H1 (cell line): ENCODE results near the gene MYOCD. TPM values are rescaled to one million over a fixed set of nuclear protein-coding genes. Genes with fewer than 3 reads are reported as not detected.

Experiments
- CTCF ChIA-PET: fragments of 300-600 bp; sonication (Branson Sonifier 250); formaldehyde crosslinking; loops from one replicate; lab custom pipeline; 2021; ENCODE audit not compliant: partially characterized antibody; lab: Charles Lee
- POLR2A ChIA-PET: fragments of 300-600 bp; sonication (Branson Sonifier 250); formaldehyde crosslinking; loops from one replicate; lab custom pipeline; 2021; ENCODE audit warnings: inconsistent platforms; ENCODE audit not compliant: partially characterized antibody; lab: Charles Lee
- DNase-seq, 2 experiments: peaks; one replicate each; pipeline versions ENCODE4 v3.0.0 to v3.0.0-alpha.2; 2010 to 2022; ENCODE audit warnings: low spot score in 2 of 2, low read depth in 1 of 2, mixed read lengths in 1 of 2
- FAIRE-seq: peaks from 2 replicates; lab custom pipeline; 2011; peaks lifted over from hg19 to GRCh38; lab: Jason Lieb, UNC
- H2AFZ ChIP-seq: 2 replicates; pipeline ENCODE4 v1.8.1; 2012; ENCODE audit warnings: low read length, inconsistent platforms
- H2AK5ac ChIP-seq: 2 replicates; pipeline ENCODE4 v1.6.1; 2013; ENCODE audit warnings: low read depth, low read length
- H2BK120ac ChIP-seq: replicated peaks from 2 replicates; pipeline ENCODE3; 2013; ENCODE audit warnings: low read depth, low read length, inconsistent platforms
- H2BK12ac ChIP-seq: 2 replicates; pipeline ENCODE4 v1.6.1; 2013; ENCODE audit warnings: low read depth, low read length
- H2BK15ac ChIP-seq: 2 replicates; pipeline ENCODE4 v1.6.1; 2013; ENCODE audit warnings: low read length
- H2BK20ac ChIP-seq: 2 replicates; pipeline ENCODE4 v1.6.1; 2013; ENCODE audit warnings: low read length
- H2BK5ac ChIP-seq: 2 replicates; pipeline ENCODE4 v1.6.1; 2013; ENCODE audit warnings: low read depth, low read length
- H3K14ac ChIP-seq: 2 replicates; pipeline ENCODE4 v1.6.1; 2013; ENCODE audit warnings: inconsistent platforms; ENCODE audit not compliant: insufficient read length
- H3K18ac ChIP-seq: 2 replicates; pipeline ENCODE4 v1.6.1; 2013; ENCODE audit warnings: low read length; ENCODE audit errors: extremely low read depth
- H3K23ac ChIP-seq: 2 replicates; pipeline ENCODE4 v1.6.1; 2013; ENCODE audit warnings: inconsistent platforms; ENCODE audit not compliant: insufficient read length
- H3K23me2 ChIP-seq: 2 replicates; pipeline ENCODE4 v1.6.1; 2013; ENCODE audit warnings: low read depth, low read length
- H3K27ac ChIP-seq: 2 replicates; pipeline ENCODE4 v1.6.1; 2011; ENCODE audit warnings: low read depth, low read length, inconsistent platforms
- H3K27me3 ChIP-seq, 4 experiments: replicated peaks in 1 of 4; 1 replicate in 1 of 4; 2 replicates in 3 of 4; pipeline versions ENCODE4 v1.6.1 to v1.8.1; 2011 to 2013; ENCODE audit warnings: low read length in 3 of 4, mild to moderate bottlenecking in 3 of 4, inconsistent platforms in 2 of 4, mixed read lengths in 2 of 4, moderate library complexity in 1 of 4; ENCODE audit not compliant: control insufficient read depth in 3 of 4, insufficient read depth in 3 of 4; ENCODE audit errors: extremely low read depth in 1 of 4
- H3K36me3 ChIP-seq, 4 experiments: 2 replicates each; pipeline versions ENCODE4 v1.6.1 to v1.8.1; 2011 to 2013; ENCODE audit warnings: mild to moderate bottlenecking in 4 of 4, low read length in 3 of 4, moderate library complexity in 2 of 4, control low read depth in 1 of 4, inconsistent platforms in 1 of 4; ENCODE audit not compliant: insufficient read depth in 4 of 4, control insufficient read depth in 2 of 4
- H3K4ac ChIP-seq: replicated peaks from 2 replicates; pipeline ENCODE3; 2013; ENCODE audit warnings: low read length, low read depth, mixed read lengths, inconsistent platforms; ENCODE audit not compliant: insufficient read length
- H3K4me1 ChIP-seq, 4 experiments: replicated peaks in 1 of 4; 1 replicate in 1 of 4; 2 replicates in 3 of 4; pipeline versions ENCODE4 v1.6.1 to v1.8.1; 2011 to 2013; ENCODE audit warnings: low read length in 3 of 4, inconsistent platforms in 2 of 4, mixed read lengths in 1 of 4; ENCODE audit not compliant: insufficient read depth in 4 of 4, control insufficient read depth in 3 of 4
- H3K4me2 ChIP-seq, 2 experiments: 2 replicates each; pipeline versions ENCODE4 v1.6.1 to v1.8.1; 2011 to 2013; ENCODE audit warnings: low read depth in 2 of 2, low read length in 2 of 2, control low read depth in 1 of 2, inconsistent platforms in 1 of 2, mild to moderate bottlenecking in 1 of 2; ENCODE audit not compliant: insufficient read depth in 1 of 2
- H3K4me3 ChIP-seq, 4 experiments: fragments of 200-600, 300-600 bp in 1 of 4; sonication (generic), shearing (Covaris generic), sonication (Bioruptor Twin) in 1 of 4; 2 replicates each; pipeline versions ENCODE4 v1.5.1 to v1.8.1; 2011 to 2016; ENCODE audit warnings: low read length in 4 of 4, low read depth in 3 of 4, control low read depth in 2 of 4, inconsistent platforms in 2 of 4, mild to moderate bottlenecking in 2 of 4, mixed read lengths in 1 of 4, moderate library complexity in 1 of 4; ENCODE audit not compliant: insufficient read depth in 2 of 4; ENCODE audit errors: extremely low read depth in 1 of 4
- H3K56ac ChIP-seq: replicated peaks from 2 replicates; pipeline ENCODE3; 2013; ENCODE audit warnings: low read depth, mild to moderate bottlenecking, mixed read lengths, low read length, inconsistent platforms; ENCODE audit not compliant: insufficient read length
- H3K79me1 ChIP-seq: 2 replicates; pipeline ENCODE4 v1.6.1; 2013; ENCODE audit warnings: low read depth, low read length, control low read depth
- H3K79me2 ChIP-seq, 2 experiments: 2 replicates each; pipeline versions ENCODE4 v1.6.1 to v1.8.1; 2012 to 2013; ENCODE audit warnings: low read length in 2 of 2, mild to moderate bottlenecking in 2 of 2, inconsistent platforms in 1 of 2; ENCODE audit not compliant: insufficient read depth in 2 of 2, control insufficient read depth in 1 of 2
- H3K9ac ChIP-seq, 4 experiments: replicated peaks in 1 of 4; 1 replicate in 1 of 4; 2 replicates in 3 of 4; pipeline versions ENCODE4 v1.6.1 to v1.8.1; 2011 to 2013; ENCODE audit warnings: low read depth in 3 of 4, low read length in 3 of 4, control low read depth in 2 of 4, mild to moderate bottlenecking in 2 of 4, moderate library complexity in 2 of 4, inconsistent platforms in 1 of 4; ENCODE audit errors: extremely low read depth in 1 of 4
- H3K9me3 ChIP-seq, 2 experiments: 2 replicates each; pipeline versions ENCODE4 v1.6.1 to v1.8.1; 2012 to 2013; ENCODE audit warnings: mild to moderate bottlenecking in 2 of 2, moderate library complexity in 2 of 2, control low read depth in 1 of 2, inconsistent platforms in 1 of 2, low read depth in 1 of 2, low read length in 1 of 2, mixed read lengths in 1 of 2; ENCODE audit not compliant: insufficient read depth in 2 of 2
- H4K20me1 ChIP-seq, 2 experiments: replicated peaks in 1 of 2; 2 replicates each; pipeline versions ENCODE3 to v1.8.1; 2011 to 2013; ENCODE audit warnings: inconsistent platforms in 2 of 2, low read length in 2 of 2, mild to moderate bottlenecking in 1 of 2; ENCODE audit not compliant: insufficient read depth in 2 of 2, control insufficient read depth in 1 of 2
- H4K5ac ChIP-seq: 2 replicates; pipeline ENCODE4 v1.6.1; 2013; ENCODE audit warnings: low read length, low read depth, mixed read lengths, inconsistent platforms; ENCODE audit not compliant: insufficient read length
- H4K8ac ChIP-seq: 2 replicates; pipeline ENCODE4 v1.8.0; 2013; ENCODE audit warnings: mild to moderate bottlenecking, moderate library complexity, low read length, inconsistent platforms; ENCODE audit not compliant: insufficient read depth; ENCODE audit errors: extremely low read depth
- H4K91ac ChIP-seq: replicated peaks from 2 replicates; pipeline ENCODE3; 2013; ENCODE audit warnings: low read length, mixed read lengths, inconsistent platforms; ENCODE audit not compliant: insufficient read length
- JUN ChIP-seq: IDR thresholded peaks from 2 replicates; pipeline ENCODE4 v1.6.1; 2011; ENCODE audit warnings: low read depth, mild to moderate bottlenecking, improper control_type of control experiment, low read length
- RAD21 ChIP-seq, 2 experiments: IDR thresholded peaks in 1 of 2; conservative IDR thresholded peaks in 1 of 2; 2 replicates each; pipeline ENCODE4 v1.6.1; 2011; ENCODE audit warnings: low read depth in 2 of 2, low read length in 2 of 2, improper control_type of control experiment in 1 of 2, inconsistent platforms in 1 of 2, mild to moderate bottlenecking in 1 of 2, moderate library complexity in 1 of 2
- SIX5 ChIP-seq: IDR thresholded peaks from 2 replicates; pipeline ENCODE4 v1.6.1; 2011; ENCODE audit warnings: mild to moderate bottlenecking, low read depth, low read length
- TCF12 ChIP-seq: IDR thresholded peaks from 2 replicates; pipeline ENCODE4 v1.6.1; 2011; ENCODE audit warnings: low read depth, mild to moderate bottlenecking, low read length
- WGBS, 2 experiments: shearing (Covaris generic) in 1 of 2; methylation state at CpG; one replicate each; pipeline versions ENCODE4 v1.1.6 to v1.1.7; 2013 to 2015; ENCODE audit warnings: low lambda C conversion rate in 2 of 2, mixed read lengths in 2 of 2, inconsistent platforms in 1 of 2, low coverage in 1 of 2, missing lambda C conversion rate in 1 of 2; ENCODE audit not compliant: insufficient replicate concordance in 2 of 2, insufficient coverage in 1 of 2, insufficient read length in 1 of 2; ENCODE audit errors: extremely low coverage in 1 of 2, missing lambda C conversion rate in 1 of 2; 5-methylcytosine and 5-hydroxymethylcytosine counted together
- polyA plus RNA-seq, 7 experiments: library from polyadenylated mRNA; depleted of rRNA in 3 of 7; stranded (reverse) in 5 of 7; unstranded in 2 of 7; fragments of >200 nt in 5 of 7; fragments of 200-250 nt in 2 of 7; gene quantifications; 1 replicate in 5 of 7; 2 replicates in 1 of 7; 4 replicates in 1 of 7; pipeline versions ENCODE4 v1.2.1 to v1.2.3, GENCODE V29; 2011 to 2013; ENCODE audit warnings: missing spikeins in 2 of 7, mixed read lengths in 2 of 7
- total RNA-seq: library from RNA; stranded (reverse); fragmentation: NEBNext Ultra II Directional; extraction: Animal tissue kit (Norgen Biotek cat#: 25700); gene quantifications from 2 replicates; pipeline ENCODE4 v1.2.1, GENCODE V29; 2021

The MYOCD gene
- total and polyA plus RNA-seq, 2 of the 8 experiments (the other 6 are each of a cell fraction or from before 2014, with no cell fraction given), result 0.30 to 4.9 TPM

- H2BK20ac ChIP-seq, result no peak overlapping the region
Observed at GRCh38 chr17:12643822-12644221, 21.9 kb upstream of the MYOCD start.

More at GRCh38 chr17:12643822-12644221, 21.9 kb upstream of the MYOCD start:
- Histone ChIP-seq H3K27ac (no peak overlapping the region), H2BK5ac (no peak overlapping the region), H3K56ac (no peak overlapping the region), H3K79me2 (no peaks in the 10 kb centered on the region), H3K4ac (no peak overlapping the region), H4K8ac (no peak overlapping the region), H4K20me1 (no peaks in the 10 kb centered on the region), H2BK15ac (no peak overlapping the region), H3K9ac (no peak overlapping the region), H3K23me2 (no peaks in the 10 kb centered on the region), H3K4me1 (0 out of 7 replicates have a peak, but pooled peaks cover 0 to 2% (median 0%) of the 10 kb centered on the region in 4 experiments), H3K18ac (no peak overlapping the region), H3K23ac (no peak overlapping the region), H2AK5ac (no peak overlapping the region), H3K36me3 (no peaks in the 10 kb centered on the region), H2AFZ (no peak overlapping the region), H4K5ac (no peak overlapping the region), H3K27me3 (no peaks in the 10 kb centered on the region), H4K91ac (no peak overlapping the region), H3K79me1 (no peaks in the 10 kb centered on the region), H3K4me3 (no peak overlapping the region), H3K9me3 (peaks cover 3 to 4% of the 10 kb centered on the region in 2 experiments; a peak in 2 of 4 replicates), H3K4me2 (no peak overlapping the region), H2BK12ac (no peak overlapping the region), H2BK120ac (no peak overlapping the region), H3K14ac (no peak overlapping the region)
- no peak for FAIRE-seq
- TF ChIP-seq SIX5, result no peak
- no peak for TF ChIP-seq TCF12
- no peak for TF ChIP-seq RAD21 (IDR thresholded peaks at IDR 0.05 in 1 of 2, conservative IDR thresholded peaks at IDR 0.05 in 1 of 2; ENCODE audit: low read depth in 2 of 2, low read length in 2 of 2)
- TF ChIP-seq JUN, result no peak
- 72% methylated on average over 1 of the region's 1 CpG; no CpG with 5 or more reads in 1 of the 2 experiments for WGBS, 2 experiments
- POLR2A ChIA-PET, result no interaction called here
- CTCF ChIA-PET, result interaction anchor here (0.6 kb wide), 1 partner anchor 98 kb away, joined by 4 read pairs; no protein-coding TSS in a partner anchor
- DNase-seq, result no peak
